Activated CD4-positive, CD25-positive, alpha-beta regulatory T cell (primary cell): Measurements from ENCODE around the gene CFAP221.

Source experiments
- DNase-seq, 4 experiments: peaks; one replicate each; lab custom pipeline; 2025; lab: John Stamatoyannopoulos, UW

CFAP221 gene

GRCh38 chr2:119681203-119681867 lies 137.1 kb downstream of the CFAP221 start:
- no peak for DNase-seq

- no peak for DNase-seq
Measured at GRCh38 chr2:119681868-119682220, 137.6 kb downstream of the CFAP221 start.

- no peak for DNase-seq
Measured at GRCh38 chr2:119682578-119682977, 138.3 kb downstream of the CFAP221 start.

- no peak for DNase-seq
Measured at GRCh38 chr2:119683074-119683712, 138.9 kb downstream of the CFAP221 start.

GRCh38 chr2:119683713-119684443 lies 139.6 kb downstream of the CFAP221 start:
- DNase-seq = no peak

- no peak for DNase-seq
Measured at GRCh38 chr2:119684518-119684917, 140.3 kb downstream of the CFAP221 start.

GRCh38 chr2:119688616-119689015 lies 144.4 kb downstream of the CFAP221 start:
- no peak for DNase-seq

GRCh38 chr2:119689218-119689617 lies 145.0 kb downstream of the CFAP221 start:
- DNase-seq = no peak

GRCh38 chr2:119691189-119691588 lies 146.9 kb downstream of the CFAP221 start:
- no peak for DNase-seq

- no peak for DNase-seq
Measured at GRCh38 chr2:119691651-119692245, 147.5 kb downstream of the CFAP221 start.

- no peak for DNase-seq
Measured at GRCh38 chr2:119692310-119692709, 148.1 kb downstream of the CFAP221 start.

GRCh38 chr2:119692954-119693353 lies 148.7 kb downstream of the CFAP221 start:
- DNase-seq = no peak

GRCh38 chr2:119693567-119693966 lies 149.3 kb downstream of the CFAP221 start:
- no peak for DNase-seq

GRCh38 chr2:119693967-119694366 lies 149.7 kb downstream of the CFAP221 start:
- no peak for DNase-seq

GRCh38 chr2:119694470-119694844 lies 150.2 kb downstream of the CFAP221 start:
- DNase-seq = no peak

GRCh38 chr2:119694845-119695521 lies 150.7 kb downstream of the CFAP221 start:
- no peak for DNase-seq

GRCh38 chr2:119696005-119696404 lies 151.8 kb downstream of the CFAP221 start:
- no peak for DNase-seq

GRCh38 chr2:119696494-119697030 lies 152.3 kb downstream of the CFAP221 start:
- no peak for DNase-seq

- no peak for DNase-seq
Measured at GRCh38 chr2:119697290-119698020, 153.2 kb downstream of the CFAP221 start.

- no peak for DNase-seq
Measured at GRCh38 chr2:119698246-119698645, 154.0 kb downstream of the CFAP221 start.

GRCh38 chr2:119699016-119699606 lies 154.9 kb downstream of the CFAP221 start:
- DNase-seq = no peak
